B cell (primary cell): ENCODE measurements around the gene ZFAND5. TPM values are rescaled to one million over a fixed set of nuclear protein-coding genes. Genes with fewer than 3 reads are reported as not detected.

Experiments
- ATAC-seq: fragments of 200-7000 bp; cut with Tn5 transposase; one replicate; pipeline ENCODE4 v1.10.0; 2021; ENCODE audit warnings: low read depth, mild to moderate bottlenecking, moderate number of reproducible peaks, moderate library complexity
- CTCF ChIA-PET: fragments of 350-600 bp; sonication (Branson Sonifier 250); formaldehyde crosslinking; loops from one replicate; lab custom pipeline; 2021; ENCODE audit warnings: antibody characterized with exemption, inconsistent platforms; lab: Charles Lee
- POLR2A ChIA-PET: fragments of 350-600 bp; sonication (Branson Sonifier 250); formaldehyde crosslinking; loops from one replicate; lab custom pipeline; 2021; ENCODE audit warnings: antibody characterized with exemption; lab: Charles Lee
- DNase-seq: peaks from one replicate; pipeline ENCODE4 v3.0.0; 2013
- H2AFZ ChIP-seq: 2 replicates; pipeline ENCODE4 v1.6.1; 2012; ENCODE audit warnings: mild to moderate bottlenecking, low read depth, low read length; ENCODE audit not compliant: insufficient read depth, poor library complexity, severe bottlenecking
- H3K27ac ChIP-seq, 2 donors: 1 replicate in 1 of 2; 2 replicates in 1 of 2; pipeline ENCODE4 v1.5.1; 2012 to 2013; ENCODE audit warnings: low read length in 2 of 2, mild to moderate bottlenecking in 2 of 2, moderate library complexity in 1 of 2
- H3K27me3 ChIP-seq, 4 experiments: fragments of 200-600 bp in 1 of 4; sonication (generic) in 1 of 4; replicated peaks in 1 of 4; 1 replicate in 2 of 4; 2 replicates in 2 of 4; pipeline versions ENCODE4 v1.6.1 to v1.7.0; 2013 to 2016; ENCODE audit warnings: low read length in 3 of 4, mild to moderate bottlenecking in 2 of 4, mixed read lengths in 1 of 4, moderate library complexity in 1 of 4; ENCODE audit not compliant: insufficient read depth in 4 of 4, control insufficient read depth in 3 of 4; ENCODE audit errors: control extremely low read depth in 1 of 4
- H3K36me3 ChIP-seq, 2 experiments: replicated peaks in 1 of 2; 1 replicate in 1 of 2; 2 replicates in 1 of 2; pipeline versions ENCODE4 v1.6.1 to v1.7.1; 2013; ENCODE audit warnings: low read length in 1 of 2; ENCODE audit not compliant: insufficient read depth in 2 of 2, control insufficient read depth in 1 of 2; ENCODE audit errors: control extremely low read depth in 1 of 2, extremely low read depth in 1 of 2
- H3K4me1 ChIP-seq, 2 donors: fragments of 200-600 bp in 1 of 2; sonication (generic) in 1 of 2; 1 replicate in 1 of 2; 2 replicates in 1 of 2; pipeline versions ENCODE4 v1.5.1 to v1.6.1; 2013 to 2017; ENCODE audit warnings: low read length in 2 of 2; ENCODE audit not compliant: control insufficient read depth in 2 of 2, insufficient read depth in 2 of 2
- H3K4me2 ChIP-seq: replicated peaks from 2 replicates; pipeline ENCODE3; 2012; ENCODE audit warnings: mild to moderate bottlenecking, low read depth, low read length; ENCODE audit not compliant: poor library complexity, severe bottlenecking
- H3K4me3 ChIP-seq, 5 experiments: fragments of 200-600 bp in 1 of 5; sonication (generic) in 1 of 5; 1 replicate in 3 of 5; 2 replicates in 2 of 5; pipeline versions ENCODE4 v1.5.1 to v1.7.0; 2011 to 2016; ENCODE audit warnings: low read length in 4 of 5, mild to moderate bottlenecking in 4 of 5, low read depth in 2 of 5, control low read depth in 1 of 5, moderate library complexity in 1 of 5; ENCODE audit not compliant: insufficient read depth in 1 of 5; ENCODE audit errors: control extremely low read depth in 1 of 5, extremely low read depth in 1 of 5
- H3K79me2 ChIP-seq: fragments of 200-600 bp; sonication (generic); one replicate; pipeline ENCODE4 v1.6.0; 2016; ENCODE audit warnings: low read length; ENCODE audit not compliant: control insufficient read depth, insufficient read depth
- H3K9ac ChIP-seq: fragments of 200-600 bp; sonication (generic); 2 replicates; pipeline ENCODE4 v1.6.1; 2017; ENCODE audit warnings: mild to moderate bottlenecking, low read length, moderate library complexity
- H3K9me3 ChIP-seq, 3 donors: one replicate each; pipeline versions ENCODE4 v1.6.1 to v1.7.1; 2013; ENCODE audit warnings: low read length in 2 of 3; ENCODE audit not compliant: control insufficient read depth in 2 of 3, insufficient read depth in 1 of 3; ENCODE audit errors: control extremely low read depth in 1 of 3
- H4K20me1 ChIP-seq: 2 replicates; pipeline ENCODE4 v1.6.0; 2012; ENCODE audit warnings: mild to moderate bottlenecking, low read length; ENCODE audit not compliant: insufficient read depth, control insufficient read depth, poor library complexity, severe bottlenecking
- H3K27ac Mint-ChIP-seq: one replicate; pipeline ENCODE4 v1.8.0; 2021; ENCODE audit warnings: mixed read lengths
- H3K27me3 Mint-ChIP-seq: one replicate; pipeline ENCODE4 v1.8.0; 2021; ENCODE audit warnings: mixed read lengths
- H3K4me1 Mint-ChIP-seq: one replicate; pipeline ENCODE4 v1.8.0; 2021; ENCODE audit warnings: mixed read lengths
- H3K4me3 Mint-ChIP-seq: one replicate; pipeline ENCODE4 v1.8.0; 2021; ENCODE audit warnings: mixed read lengths
- H3K9me3 Mint-ChIP-seq: one replicate; pipeline ENCODE4 v1.8.0; 2022; ENCODE audit warnings: mixed read lengths; ENCODE audit not compliant: insufficient read depth
- CTCF ChIP-seq: fragments of 200-600 bp; IDR thresholded peaks from one replicate; pipeline ENCODE4 v1.8.0; 2022; ENCODE audit warnings: antibody characterized with exemption, mild to moderate bottlenecking
- EZH2 ChIP-seq: IDR thresholded peaks from 2 replicates; pipeline ENCODE4 v1.6.1; 2012; ENCODE audit warnings: borderline replicate concordance, low read depth, mild to moderate bottlenecking, moderate library complexity, low read length; ENCODE audit not compliant: insufficient read depth, poor library complexity, severe bottlenecking
- WGBS: methylation state at CpG from one replicate; pipeline ENCODE4 v1.1.5; 2013; ENCODE audit warnings: missing lambda C conversion rate; ENCODE audit not compliant: insufficient coverage; 5-methylcytosine and 5-hydroxymethylcytosine counted together
- intact Hi-C: fragments of 100-400 bp; cut with micrococcal nuclease; formaldehyde crosslinking; loops from one replicate; pipeline ENCODE4 v1.10.0; 2022
- polyA plus RNA-seq: library from polyadenylated mRNA; depleted of rRNA; stranded (reverse); fragments of >200 nt; gene quantifications from 2 replicates; pipeline ENCODE4 v1.2.3, GENCODE V29; 2012
- total RNA-seq, 2 donors: library from RNA; stranded (reverse); fragments of 120-200 nt in 1 of 2; gene quantifications; 1 replicate in 1 of 2; 2 replicates in 1 of 2; pipeline versions ENCODE4 v1.2.3 to v1.2.4, GENCODE V29; 2013 to 2022

Gene ZFAND5
- total and polyA plus RNA-seq, 2 donors (not counting 1 experiment from before 2014, with no cell fraction given) = 95.3 to 162 TPM

- H3K27ac Mint-ChIP-seq = no peak overlapping the region
- no peak overlapping the region for H3K4me3 Mint-ChIP-seq
- H3K9ac ChIP-seq = no peak overlapping the region
- H3K4me3 ChIP-seq = no peak overlapping the region
- no peaks in the 10 kb centered on the region for H4K20me1 ChIP-seq
- ChIA-PET POLR2A (no interaction called here), CTCF (interaction anchor here (1.4 kb wide), 1 partner anchor 35 kb away, joined by 3 read pairs; no protein-coding TSS in a partner anchor)
- TF ChIP-seq CTCF = no peak
- no peak for TF ChIP-seq EZH2
- DNase-seq (no peak), ATAC-seq (no peak)
- peaks cover 5% of the 10 kb centered on the region for H3K27me3 Mint-ChIP-seq
- H3K27me3 ChIP-seq = no peaks in the 10 kb centered on the region
- H3K9me3 Mint-ChIP-seq = no peaks in the 10 kb centered on the region
- H3K9me3 ChIP-seq = no peaks in the 10 kb centered on the region
- no peaks in the 10 kb centered on the region for H3K4me1 Mint-ChIP-seq
- H3K27ac ChIP-seq = no peak overlapping the region
- H3K4me1 ChIP-seq = no peaks in the 10 kb centered on the region
- no CpG with 5 or more reads among the region's 2 CpGs for WGBS
- no peaks in the 10 kb centered on the region for H3K79me2 ChIP-seq
- H3K4me2 ChIP-seq = no peak overlapping the region
- peaks cover 0 to 2% of the 10 kb centered on the region in 2 experiments for H3K36me3 ChIP-seq
- intact Hi-C loops = no loop called here
- H2AFZ ChIP-seq = no peak overlapping the region
These were observed 38.4 kb downstream of the ZFAND5 start for GRCh38 chr9:72326641-72327040.

- Histone ChIP-seq H3K4me3 (no peak overlapping the region), H3K4me1 (no peaks in the 10 kb centered on the region), H3K79me2 (no peaks in the 10 kb centered on the region), H3K4me2 (no peak overlapping the region), H3K9me3 (no peaks in the 10 kb centered on the region), H3K27me3 (no peaks in the 10 kb centered on the region), H2AFZ (no peak overlapping the region), H3K9ac (no peak overlapping the region), H3K36me3 (peaks cover 0 to 2% of the 10 kb centered on the region in 2 experiments), H3K27ac (no peak overlapping the region), H4K20me1 (no peaks in the 10 kb centered on the region)
- TF ChIP-seq EZH2 = no peak
- TF ChIP-seq CTCF = no peak
- ATAC-seq = no peak
- ChIA-PET POLR2A (no interaction called here), CTCF (interaction anchor here (1.6 kb wide), 1 partner anchor 46 kb away, joined by 4 read pairs; no protein-coding TSS in a partner anchor)
- WGBS = no CpG with 5 or more reads among the region's 3 CpGs
- H3K4me3 Mint-ChIP-seq = no peak overlapping the region
- no peak overlapping the region for H3K27ac Mint-ChIP-seq
- H3K4me1 Mint-ChIP-seq = no peaks in the 10 kb centered on the region
- H3K27me3 Mint-ChIP-seq = no peaks in the 10 kb centered on the region
- no peaks in the 10 kb centered on the region for H3K9me3 Mint-ChIP-seq
- intact Hi-C loops = no loop called here
- no peak for DNase-seq
These were observed 40.0 kb downstream of the ZFAND5 start for GRCh38 chr9:72324974-72325373.
